ENCODE data around the gene INTS15. TPM values are rescaled to one million over a fixed set of nuclear protein-coding genes. Genes with fewer than 3 reads are reported as not detected.

Gene INTS15
- total RNA-seq, 1 experiment from 2014 or later, result 21.4 TPM

GRCh38 chr7:6636741-6637543 lies 47.1 kb downstream of the INTS15 start, which contains the start of gene ZNF316:
TSS of gene ZNF316 (plus strand) at chr7:6637318. CDS start at chr7:6642410, 5,092 bp downstream.
- Histone ChIP-seq H3K79me2 (ENCODE audit: low read depth) (peaks cover 32% of the 10 kb centered on the region), H4K20me1 (ENCODE audit: insufficient read depth) (0 out of 2 replicates have a peak, but pooled peaks cover 4% of the 10 kb centered on the region), H2AFZ (peak within 1 kb of the TSS; percentile 94), H3K4me1 (replicated peaks; ENCODE audit: insufficient read depth) (peaks cover 21% of the 10 kb centered on the region), H3F3A (ENCODE audit: insufficient read depth, low read depth) (peaks cover 17% of the 10 kb centered on the region), H3K27me3 (ENCODE audit: insufficient read depth, low read depth) (no peaks in the 10 kb centered on the region), H3K9me3 (ENCODE audit: insufficient read depth, low read depth) (no peaks in the 10 kb centered on the region), H3K9me2 (ENCODE audit: insufficient read depth) (no peaks in the 10 kb centered on the region), H3K4me2 (peak within 1 kb of the TSS; percentile 91), H3K36me3 (ENCODE audit: low read depth) (peaks cover 4% of the 10 kb centered on the region; the same call in 1 of the 2 replicates), H3K27ac (no peak within 1 kb of the TSS; the same call in 1 of the 2 replicates), H3K4me3 (peak within 1 kb of the TSS; percentile 98)
- BruUV-seq (replicated peaks), result no TSS peak
- POLR2A ChIA-PET (ENCODE audit: unreplicated experiment), result no interaction called here
- intact Hi-C loops (cut with micrococcal nuclease; ENCODE audit: unreplicated experiment), result loop anchor here (1.0 to 5.0 kb wide), 2 partner anchors 47 to 120 kb away; partner anchors contain the start of gene INTS15
- CTCF ChIA-PET, result interaction anchor here (0.6 kb wide), 3 partner anchors 19 to 291 kb away, joined by 3 to 6 read pairs (median 3); no protein-coding TSS in a partner anchor
- peak in 1 of 2 experiments; percentile 44 for DNase-seq
- TF ChIP-seq CTCF (conservative IDR thresholded peaks at IDR 0.05) (no peak), EZH2 (IDR thresholded peaks at IDR 0.05; ENCODE audit: low read depth) (no peak)

- TF ChIP-seq EZH2 (IDR thresholded peaks at IDR 0.05; ENCODE audit: low read depth), result no peak
- TF ChIP-seq CTCF (conservative IDR thresholded peaks at IDR 0.05), result peak; percentile 58
- 0 out of 2 replicates have a peak, but pooled peaks cover 4% of the 10 kb centered on the region for H4K20me1 ChIP-seq (ENCODE audit: insufficient read depth)
- DNase-seq, result peak in 1 of 2 experiments; percentile 65
- ChIA-PET POLR2A (ENCODE audit: unreplicated experiment) (interaction anchor here (0.6 kb wide), 1 partner anchor 46 kb away, joined by 18 read pairs; no protein-coding TSS in a partner anchor), CTCF (no interaction called here)
- BruUV-seq (replicated peaks), result no TSS peak
- H3K9me3 ChIP-seq (ENCODE audit: insufficient read depth, low read depth), result no peaks in the 10 kb centered on the region
- peaks cover 17% of the 10 kb centered on the region for H3F3A ChIP-seq (ENCODE audit: insufficient read depth, low read depth)
- H3K9me2 ChIP-seq (ENCODE audit: insufficient read depth), result no peaks in the 10 kb centered on the region
- H2AFZ ChIP-seq, result peak overlapping the region; percentile 42; the same call in 1 of the 2 replicates
- intact Hi-C loops (cut with micrococcal nuclease; ENCODE audit: unreplicated experiment), result loop anchor here (1.0 to 5.0 kb wide), 2 partner anchors 47 to 120 kb away; partner anchors contain the start of gene INTS15
- H3K4me3 ChIP-seq, result peak overlapping the region; percentile 71
- H3K27me3 ChIP-seq (ENCODE audit: insufficient read depth, low read depth), result no peaks in the 10 kb centered on the region
- peaks cover 21% of the 10 kb centered on the region for H3K4me1 ChIP-seq (replicated peaks; ENCODE audit: insufficient read depth)
- H3K79me2 ChIP-seq (ENCODE audit: low read depth), result peaks cover 32% of the 10 kb centered on the region
- no peak overlapping the region for H3K27ac ChIP-seq
- H3K36me3 ChIP-seq (ENCODE audit: low read depth), result peaks cover 11% of the 10 kb centered on the region; the same call in 1 of the 2 replicates
- peak overlapping the region; percentile 91 for H3K4me2 ChIP-seq
These were observed 47.9 kb downstream of the INTS15 start for GRCh38 chr7:6637544-6638229.

- Histone ChIP-seq H3K36me3 (ENCODE audit: low read depth) (peaks cover 13% of the 10 kb centered on the region; the same call in 1 of the 2 replicates), H3K4me2 (peak overlapping the region; percentile 91; the same call in 1 of the 2 replicates), H4K20me1 (ENCODE audit: insufficient read depth) (0 out of 2 replicates have a peak, but pooled peaks cover 4% of the 10 kb centered on the region), H3K4me3 (no peak overlapping the region), H3K27ac (no peak overlapping the region), H3K27me3 (ENCODE audit: insufficient read depth, low read depth) (no peaks in the 10 kb centered on the region), H3K9me2 (ENCODE audit: insufficient read depth) (no peaks in the 10 kb centered on the region), H2AFZ (no peak overlapping the region), H3K4me1 (replicated peaks; ENCODE audit: insufficient read depth) (peaks cover 21% of the 10 kb centered on the region), H3K9me3 (ENCODE audit: insufficient read depth, low read depth) (no peaks in the 10 kb centered on the region), H3F3A (ENCODE audit: insufficient read depth, low read depth) (peaks cover 17% of the 10 kb centered on the region; the same call in 1 of the 2 replicates), H3K79me2 (ENCODE audit: low read depth) (peaks cover 32% of the 10 kb centered on the region)
- ChIA-PET POLR2A (ENCODE audit: unreplicated experiment) (no interaction called here), CTCF (no interaction called here)
- TF ChIP-seq EZH2 (IDR thresholded peaks at IDR 0.05; ENCODE audit: low read depth) (no peak), CTCF (conservative IDR thresholded peaks at IDR 0.05) (no peak)
- no peak for DNase-seq
- intact Hi-C loops (cut with micrococcal nuclease; ENCODE audit: unreplicated experiment), result loop anchor here (5.0 kb wide), 1 partner anchor 122 kb away; no protein-coding TSS in a partner anchor
- no TSS peak for BruUV-seq (replicated peaks)
These were observed 49.2 kb downstream of the INTS15 start for GRCh38 chr7:6639032-6639431.
